HEK293T (cell line): ENCODE data around the gene TRIM58.
A peak's percentile ranks its signal among the peaks of the same experiment; 100 is the strongest.

ENCODE experiments used
- CTCF ChIA-PET: fragments of 350-600 bp; formaldehyde crosslinking; extraction: SDS; loops from one replicate; lab custom pipeline; 2021; ENCODE audit warnings: antibody characterized with exemption, inconsistent platforms; lab: Yijun Ruan, JAX
- POLR2A ChIA-PET: fragments of 350-600 bp; formaldehyde crosslinking; extraction: SDS; loops from one replicate; lab custom pipeline; 2020; ENCODE audit warnings: antibody characterized with exemption, inconsistent platforms; lab: Yijun Ruan, JAX
- DNase-seq: peaks from one replicate; pipeline ENCODE4 v3.0.0; 2012; ENCODE audit warnings: mixed read lengths; ENCODE audit errors: extremely low spot score
- ARNT ChIP-seq: fragments of 450-650 bp; IDR thresholded peaks from 2 replicates; pipeline ENCODE4 v1.6.1; 2017; ENCODE audit warnings: mild to moderate bottlenecking
- BHLHE40 ChIP-seq: fragments of 450-650 bp; IDR thresholded peaks from 2 replicates; pipeline ENCODE4 v1.6.1; 2016; ENCODE audit warnings: mild to moderate bottlenecking, moderate library complexity, borderline replicate concordance
- CTBP1 ChIP-seq: fragments of 450-650 bp; IDR thresholded peaks from 2 replicates; pipeline ENCODE4 v1.6.1; 2016; ENCODE audit warnings: borderline replicate concordance
- ELF4 ChIP-seq: fragments of 450-650 bp; IDR thresholded peaks from 2 replicates; pipeline ENCODE4 v1.6.1; 2017; ENCODE audit warnings: antibody characterized with exemption
- FOXA1 ChIP-seq: fragments of 450-650 bp; IDR thresholded peaks from 2 replicates; pipeline ENCODE4 v1.6.1; 2016; ENCODE audit warnings: mild to moderate bottlenecking
- FOXK2 ChIP-seq: fragments of 450-650 bp; IDR thresholded peaks from 2 replicates; pipeline ENCODE4 v1.6.1; 2016; ENCODE audit warnings: mild to moderate bottlenecking
- FOXM1 ChIP-seq: fragments of 450-650 bp; IDR thresholded peaks from 2 replicates; pipeline ENCODE4 v1.6.1; 2017; ENCODE audit warnings: mild to moderate bottlenecking, borderline replicate concordance
- HDGF ChIP-seq: fragments of 450-650 bp; IDR thresholded peaks from 2 replicates; pipeline ENCODE4 v1.6.1; 2017; ENCODE audit warnings: antibody characterized with exemption, borderline replicate concordance
- L3MBTL2 ChIP-seq: fragments of 450-650 bp; conservative IDR thresholded peaks from 2 replicates; pipeline ENCODE4 v1.6.1; 2016; ENCODE audit warnings: mild to moderate bottlenecking
- LEF1 ChIP-seq: fragments of 450-650 bp; IDR thresholded peaks from 2 replicates; pipeline ENCODE4 v1.6.1; 2017; ENCODE audit warnings: mild to moderate bottlenecking, borderline replicate concordance
- NFRKB ChIP-seq: fragments of 450-650 bp; IDR thresholded peaks from 2 replicates; pipeline ENCODE4 v1.6.1; 2016; ENCODE audit warnings: mild to moderate bottlenecking, moderate library complexity
- SP1 ChIP-seq: fragments of 450-650 bp; IDR thresholded peaks from 2 replicates; pipeline ENCODE4 v1.6.1; 2017
- SUZ12 ChIP-seq: fragments of 450-650 bp; IDR thresholded peaks from 2 replicates; pipeline ENCODE4 v1.6.1; 2016; ENCODE audit warnings: mild to moderate bottlenecking
- TARDBP ChIP-seq: fragments of 450-650 bp; IDR thresholded peaks from 2 replicates; pipeline ENCODE4 v1.6.1; 2016
- ZNF384 ChIP-seq: fragments of 450-650 bp; IDR thresholded peaks from 2 replicates; pipeline ENCODE4 v1.6.1; 2016
- TF ChIP-seq, protein P1 (sequence below): fragments of 450-650 bp; IDR thresholded peaks from 2 replicates; pipeline ENCODE4 v1.6.1; 2016

The TRIM58 gene

DNA sequence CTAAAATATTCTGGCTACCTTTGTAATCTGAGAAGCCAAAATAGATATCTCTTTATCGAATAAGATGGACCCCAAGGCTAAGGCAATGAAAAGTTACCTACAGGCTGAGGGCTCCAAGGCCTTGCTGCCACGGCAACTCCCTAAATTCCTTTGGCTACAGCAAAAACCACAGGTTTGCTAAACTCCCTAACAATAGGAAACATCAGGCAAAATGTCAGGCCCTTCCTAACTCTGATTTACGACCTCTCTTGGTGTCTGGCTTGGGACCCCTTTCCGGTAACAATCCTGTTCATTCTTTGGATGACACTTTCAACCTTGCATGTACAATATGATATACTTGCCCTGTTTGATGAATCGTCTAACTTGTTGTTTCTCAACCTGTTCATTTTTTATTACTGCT, 51.8 kb downstream of the TRIM58 start:
- no peak for TF ChIP-seq CTBP1
- no peak for TF ChIP-seq ARNT
- no peak for TF ChIP-seq NFRKB
- no peak for TF ChIP-seq TARDBP
- TF ChIP-seq FOXK2, result no peak
- no peak for TF ChIP-seq SP1
- no peak for TF ChIP-seq SUZ12
- TF ChIP-seq, protein P1, sequence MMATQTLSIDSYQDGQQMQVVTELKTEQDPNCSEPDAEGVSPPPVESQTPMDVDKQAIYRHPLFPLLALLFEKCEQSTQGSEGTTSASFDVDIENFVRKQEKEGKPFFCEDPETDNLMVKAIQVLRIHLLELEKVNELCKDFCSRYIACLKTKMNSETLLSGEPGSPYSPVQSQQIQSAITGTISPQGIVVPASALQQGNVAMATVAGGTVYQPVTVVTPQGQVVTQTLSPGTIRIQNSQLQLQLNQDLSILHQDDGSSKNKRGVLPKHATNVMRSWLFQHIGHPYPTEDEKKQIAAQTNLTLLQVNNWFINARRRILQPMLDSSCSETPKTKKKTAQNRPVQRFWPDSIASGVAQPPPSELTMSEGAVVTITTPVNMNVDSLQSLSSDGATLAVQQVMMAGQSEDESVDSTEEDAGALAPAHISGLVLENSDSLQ, result no peak
- TF ChIP-seq HDGF, result no peak
- TF ChIP-seq L3MBTL2, result no peak
- no peak for TF ChIP-seq ZNF384
- TF ChIP-seq FOXA1, result no peak
- TF ChIP-seq LEF1, result no peak
- TF ChIP-seq BHLHE40, result no peak
- DNase-seq, result no peak
- CTCF ChIA-PET, result no interaction called here
- POLR2A ChIA-PET, result no interaction called here

GRCh38 chr1:247913786-247914185, 56.8 kb downstream of the TRIM58 start:
- POLR2A ChIA-PET, result no interaction called here
- no peak for DNase-seq
- CTCF ChIA-PET, result no interaction called here
- TF ChIP-seq ELF4 (peak; percentile 52; the same call in 1 of the 2 replicates), TARDBP (no peak)

- POLR2A ChIA-PET, result no interaction called here
- CTCF ChIA-PET, result no interaction called here
- no peak for TF ChIP-seq LEF1
- no peak for TF ChIP-seq CTBP1
- TF ChIP-seq BHLHE40, result no peak
- no peak for TF ChIP-seq SUZ12
- TF ChIP-seq, protein P1, result no peak
- no peak for TF ChIP-seq HDGF
- TF ChIP-seq ZNF384, result no peak
- no peak for TF ChIP-seq ELF4
- no peak for TF ChIP-seq FOXA1
- no peak for TF ChIP-seq TARDBP
- no peak for TF ChIP-seq ARNT
- TF ChIP-seq L3MBTL2, result no peak
- TF ChIP-seq NFRKB, result no peak
- TF ChIP-seq SP1, result no peak
- no peak for TF ChIP-seq FOXM1
- TF ChIP-seq FOXK2, result no peak
- no peak for DNase-seq
Measured at GRCh38 chr1:247914941-247915662, 58.1 kb downstream of the TRIM58 start.

GRCh38 chr1:247919952-247920351, 63.0 kb downstream of the TRIM58 start, which contains the start of gene OR2T8:
TSS of gene OR2T8 (plus strand) at chr1:247920252. CDS start at chr1:247921018, 766 bp downstream.
- DNase-seq, result no peak
- ChIA-PET POLR2A (no interaction called here), CTCF (no interaction called here)
- TF ChIP-seq ELF4 (no peak), ZNF384 (no peak), FOXA1 (no peak), SP1 (no peak), BHLHE40 (no peak), CTBP1 (no peak), NFRKB (no peak), FOXM1 (no peak), FOXK2 (no peak), L3MBTL2 (no peak), SUZ12 (no peak), HDGF (no peak), TARDBP (no peak), LEF1 (no peak), ARNT (no peak)
- TF ChIP-seq, protein P1, result no peak

DNA sequence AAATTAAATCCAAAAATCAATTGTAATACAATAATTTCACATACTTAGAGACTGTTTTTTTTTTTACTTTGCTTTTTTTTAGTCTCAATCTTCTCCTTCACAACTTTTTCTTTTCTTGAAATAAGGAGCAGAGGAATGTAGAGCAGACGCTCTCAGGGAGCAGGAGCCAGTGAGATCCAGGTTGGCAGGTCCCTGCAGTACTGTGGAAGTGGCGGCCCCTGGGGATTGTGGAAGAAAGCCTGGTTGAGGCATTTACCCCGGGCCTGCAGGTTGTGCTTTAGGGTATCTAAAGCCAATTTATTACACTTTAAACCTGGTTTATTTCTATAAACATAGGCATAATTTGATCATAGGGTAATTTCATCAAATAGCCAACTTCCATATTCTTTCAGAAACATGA, 67.0 kb downstream of the TRIM58 start:
- POLR2A ChIA-PET, result no interaction called here
- TF ChIP-seq SUZ12, result no peak
- no peak for TF ChIP-seq SP1
- TF ChIP-seq HDGF, result no peak
- TF ChIP-seq L3MBTL2, result no peak
- TF ChIP-seq FOXK2, result no peak
- CTCF ChIA-PET, result no interaction called here
- DNase-seq, result no peak

DNA sequence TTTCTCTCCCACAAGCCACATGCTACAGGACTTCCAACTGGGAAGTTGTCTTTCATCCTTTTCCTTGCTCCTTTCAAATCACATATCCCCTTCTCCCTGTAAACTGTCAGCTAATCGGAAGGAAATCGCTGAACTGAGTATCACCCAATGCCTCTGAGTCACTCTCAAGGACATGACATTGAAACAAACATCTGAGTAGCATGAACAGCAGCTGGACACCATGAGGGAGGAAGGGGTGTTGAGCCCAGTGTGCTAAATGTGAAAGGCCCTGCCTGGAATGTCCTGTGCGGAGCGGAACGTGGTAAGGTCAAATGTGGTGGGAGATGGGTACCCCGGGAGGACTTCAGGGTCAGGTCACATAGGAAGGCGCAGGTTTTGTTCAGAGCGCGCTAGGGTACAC, 67.9 kb downstream of the TRIM58 start, which contains the start of gene OR2AJ1:
Gene OR2AJ1 (plus strand): TSS at position 22 of the 400 bp plus-strand sequence. CDS start 8,880 bp downstream, outside the sequence.
- CTCF ChIA-PET, result no interaction called here
- POLR2A ChIA-PET, result no interaction called here

More for the DNA sequence above, 67.9 kb downstream of the TRIM58 start, which contains the start of gene OR2AJ1:
- DNase-seq, result no peak
- no peak for TF ChIP-seq HDGF
- no peak for TF ChIP-seq ZNF384
- no peak for TF ChIP-seq FOXA1
- no peak for TF ChIP-seq SUZ12
- TF ChIP-seq ARNT, result no peak
- TF ChIP-seq LEF1, result no peak
- no peak for TF ChIP-seq FOXK2
- no peak for TF ChIP-seq NFRKB
- no peak for TF ChIP-seq BHLHE40
- no peak for TF ChIP-seq ELF4
- TF ChIP-seq CTBP1, result no peak
- no peak for TF ChIP-seq FOXM1
